GM20431 (cell line): ENCODE data around the gene TOLLIP.

ENCODE experiments used
- in situ Hi-C: fragments of 300-500 bp; cut with MseI, MboI; formaldehyde crosslinking; loops from one replicate; pipeline ENCODE4 v1.15.0; 2020; ENCODE audit warnings: low sequenced_read_pairs; ENCODE audit not compliant: unreplicated experiment

The TOLLIP gene

GRCh38 chr11:1300569-1301187 is 8.8 kb downstream of the TOLLIP start:
- in situ Hi-C loops = no loop called here

DNA sequence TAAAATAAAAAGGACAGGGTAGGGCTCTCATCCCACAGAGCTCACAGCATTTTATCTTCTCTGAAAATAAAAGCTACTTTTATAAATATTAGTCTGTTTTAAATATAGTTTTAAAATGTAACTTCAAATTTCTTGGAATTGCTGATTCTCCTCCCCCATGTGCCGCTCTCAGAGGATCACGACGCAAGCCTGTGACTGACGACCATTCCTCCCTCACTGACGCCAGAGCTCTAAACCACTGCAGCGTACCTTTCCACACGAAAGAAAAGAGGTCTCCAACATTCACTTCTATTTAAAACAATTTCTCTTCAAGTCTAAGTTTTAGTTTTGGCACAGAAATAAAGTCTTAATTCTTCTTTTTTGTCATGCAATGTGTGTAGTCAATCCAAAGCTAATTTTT is 9.3 kb downstream of the TOLLIP start:
- in situ Hi-C loops = no loop called here

GRCh38 chr11:1299621-1300020 is 9.8 kb downstream of the TOLLIP start:
- in situ Hi-C loops = no loop called here

GRCh38 chr11:1298695-1299492 is 10.5 kb downstream of the TOLLIP start:
- in situ Hi-C loops = no loop called here

DNA sequence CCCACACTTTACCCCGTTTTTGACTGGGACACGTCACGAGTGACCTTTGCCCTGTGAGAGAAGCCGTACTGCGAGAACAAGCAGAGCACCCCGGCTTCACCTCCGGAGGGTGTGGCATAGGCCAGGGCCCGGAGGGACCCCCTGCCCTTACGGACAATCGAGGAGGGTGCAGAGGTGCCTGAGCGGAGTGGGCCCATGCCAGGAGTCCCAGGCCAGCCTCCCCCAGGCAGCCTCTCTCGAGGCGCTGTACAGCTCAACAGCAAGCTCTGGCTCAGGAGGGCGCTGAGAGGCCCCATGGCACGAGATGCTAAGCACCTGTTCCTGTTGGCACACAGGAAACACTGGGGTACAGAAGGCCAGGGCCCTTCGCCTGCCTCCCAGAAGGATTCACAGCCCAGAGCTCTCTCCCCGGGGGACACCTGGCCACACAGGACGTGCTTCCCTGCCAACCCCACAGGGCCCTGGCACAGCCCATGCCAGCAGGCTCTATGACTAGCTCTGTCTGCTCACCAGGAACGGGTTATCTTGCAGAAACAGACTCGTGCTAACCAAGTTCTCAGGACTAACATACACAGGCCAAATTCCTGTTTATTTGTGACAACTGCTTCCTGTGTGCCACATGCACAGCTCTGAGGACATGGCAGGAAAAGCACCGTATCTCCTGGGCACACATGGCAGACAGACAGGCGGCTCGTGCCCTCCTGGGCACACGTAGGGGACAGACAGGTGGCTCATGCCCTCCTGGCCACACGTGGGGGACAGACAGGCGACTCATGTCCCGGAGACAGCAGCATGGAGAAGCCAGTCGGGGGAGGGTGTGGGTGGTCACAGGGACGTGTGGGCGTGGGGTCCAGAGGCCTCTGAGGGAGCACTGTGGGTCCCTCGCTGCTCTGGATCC is 11.6 kb downstream of the TOLLIP start:
- in situ Hi-C loops = no loop called here

DNA sequence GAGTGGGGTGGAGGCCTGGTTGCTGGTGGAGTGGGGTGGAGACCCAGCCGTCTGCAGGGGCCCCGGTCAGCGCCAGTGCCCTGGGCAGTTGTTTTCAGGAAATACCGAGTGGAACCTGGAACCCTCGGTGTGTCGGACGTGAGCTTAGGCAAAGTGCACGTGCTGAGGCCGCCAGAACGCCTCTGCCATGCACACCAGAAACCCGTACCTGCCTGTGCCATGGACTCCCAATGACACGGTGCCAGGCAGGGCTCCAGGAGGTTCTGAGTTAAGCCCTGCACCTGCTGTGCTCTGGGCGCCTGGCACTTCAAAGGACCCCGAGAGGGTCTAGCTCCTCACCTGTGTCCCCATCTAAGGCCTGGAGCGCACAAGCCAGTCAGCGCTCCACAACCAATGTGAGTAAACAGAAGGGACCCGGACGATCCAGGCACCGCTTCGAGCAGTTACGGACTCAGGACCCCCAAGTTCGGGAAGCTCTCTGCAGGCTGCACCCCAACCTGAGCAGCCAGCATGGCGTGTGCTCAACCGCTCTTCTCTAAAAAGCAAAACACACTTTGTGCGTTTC is 12.3 kb downstream of the TOLLIP start:
- in situ Hi-C loops = no loop called here

DNA sequence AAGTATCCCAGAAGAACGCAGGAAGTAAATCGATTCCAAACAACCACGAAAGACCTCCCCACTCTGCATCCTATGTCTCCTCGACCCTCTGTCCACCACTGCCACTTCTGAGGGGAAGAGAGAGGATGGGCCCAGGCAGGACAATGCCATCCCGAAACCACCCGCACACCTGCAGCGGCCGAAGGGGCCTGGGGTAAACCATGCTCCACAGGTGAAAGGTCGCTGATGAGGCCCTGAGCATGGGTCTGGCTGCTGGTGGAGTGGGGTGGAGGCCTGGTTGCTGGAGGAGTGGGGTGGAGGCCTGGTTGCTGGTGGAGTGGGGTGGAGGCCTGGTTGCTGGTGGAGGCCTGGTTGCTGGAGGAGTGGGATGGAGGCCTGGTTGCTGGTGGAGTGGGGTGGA is 13.1 kb downstream of the TOLLIP start:
- in situ Hi-C loops = no loop called here

DNA sequence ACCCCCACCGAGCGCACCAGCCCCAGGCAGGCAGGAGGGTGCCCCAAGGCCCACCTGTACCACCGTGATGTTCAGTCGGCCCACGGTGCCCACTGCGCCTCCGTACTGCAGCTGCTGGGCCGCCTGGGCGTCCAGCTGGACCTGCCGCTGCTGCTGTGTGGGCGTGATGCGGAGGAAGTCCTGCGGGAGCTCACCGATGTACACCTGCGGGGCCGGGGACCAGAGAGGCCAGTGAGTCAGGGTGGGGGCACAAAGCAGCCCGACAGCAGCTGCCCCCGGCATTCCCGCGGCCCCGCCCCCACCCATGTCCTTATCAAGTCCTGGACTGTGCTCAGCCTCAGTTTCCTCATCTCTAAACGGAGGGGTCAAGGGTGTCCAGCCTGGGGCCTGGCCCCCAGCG is 13.8 kb downstream of the TOLLIP start:
- in situ Hi-C loops = no loop called here

DNA sequence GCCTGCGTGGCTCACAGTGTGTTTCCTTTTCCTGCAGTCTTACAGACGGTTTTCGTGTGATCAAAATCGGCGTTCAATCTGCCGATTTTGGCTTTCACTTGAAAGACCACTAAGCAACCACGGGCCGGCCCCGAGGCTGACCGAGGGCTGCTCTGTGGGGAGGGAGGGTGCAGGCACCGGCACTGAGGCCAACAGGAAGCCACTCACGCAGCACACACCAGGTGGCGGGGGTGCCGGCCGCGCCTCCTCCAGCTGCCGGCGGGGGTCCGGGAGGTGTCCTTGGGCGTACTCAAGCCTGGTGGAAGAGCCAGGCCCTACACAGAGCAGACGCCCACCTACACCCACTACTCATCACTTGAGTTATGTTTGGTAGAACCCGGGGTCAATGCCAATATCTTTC is 14.3 kb downstream of the TOLLIP start:
- in situ Hi-C loops = no loop called here

- in situ Hi-C loops = no loop called here
These were observed 15.8 kb downstream of the TOLLIP start for GRCh38 chr11:1293619-1294015.

DNA sequence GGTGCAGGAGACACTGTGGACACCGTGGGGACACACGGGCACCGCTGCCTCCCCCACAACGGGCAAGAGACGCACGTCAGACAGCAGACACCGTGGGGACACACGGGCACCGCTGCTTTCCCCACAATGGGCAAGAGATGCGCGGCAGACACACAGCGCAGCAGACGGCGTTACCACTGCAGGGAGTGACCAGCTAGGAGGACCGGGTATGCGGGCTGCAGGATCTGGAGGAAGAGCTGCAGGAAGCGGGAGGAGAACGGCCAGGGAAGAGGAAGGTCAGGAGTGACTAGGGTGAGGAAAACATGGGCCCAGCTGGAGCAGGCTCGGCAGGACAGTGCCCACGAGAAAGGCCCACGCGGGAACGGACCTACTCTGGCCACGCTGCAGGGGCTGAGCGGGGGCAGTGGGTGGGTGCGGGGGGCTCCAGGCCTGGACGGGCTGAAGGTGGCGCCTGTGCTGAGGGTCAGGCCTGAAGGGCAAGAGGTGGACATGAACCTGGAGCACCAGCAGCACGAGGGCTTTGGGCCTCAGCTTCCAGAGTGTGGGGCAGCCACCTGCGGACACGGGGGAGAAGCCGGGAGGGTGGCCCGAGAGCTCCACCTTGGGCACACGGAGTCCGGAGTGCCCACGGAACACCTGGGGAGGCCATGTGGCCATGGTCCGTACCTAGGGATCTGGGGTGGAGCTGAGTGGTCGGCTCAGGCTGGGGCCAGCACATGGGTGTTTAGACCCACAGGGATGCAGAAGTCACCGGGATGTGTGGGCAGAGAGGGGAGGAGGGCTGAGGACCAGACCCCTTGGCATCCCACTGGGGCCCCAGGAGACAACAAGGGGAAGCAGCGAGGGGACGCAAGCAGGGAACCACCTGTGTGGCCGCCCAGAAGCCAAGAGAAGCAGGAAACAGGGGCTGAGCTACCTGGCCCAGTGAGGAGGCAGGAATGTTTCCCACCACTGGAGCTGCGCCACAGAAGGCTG is 16.5 kb downstream of the TOLLIP start:
- in situ Hi-C loops = no loop called here

DNA sequence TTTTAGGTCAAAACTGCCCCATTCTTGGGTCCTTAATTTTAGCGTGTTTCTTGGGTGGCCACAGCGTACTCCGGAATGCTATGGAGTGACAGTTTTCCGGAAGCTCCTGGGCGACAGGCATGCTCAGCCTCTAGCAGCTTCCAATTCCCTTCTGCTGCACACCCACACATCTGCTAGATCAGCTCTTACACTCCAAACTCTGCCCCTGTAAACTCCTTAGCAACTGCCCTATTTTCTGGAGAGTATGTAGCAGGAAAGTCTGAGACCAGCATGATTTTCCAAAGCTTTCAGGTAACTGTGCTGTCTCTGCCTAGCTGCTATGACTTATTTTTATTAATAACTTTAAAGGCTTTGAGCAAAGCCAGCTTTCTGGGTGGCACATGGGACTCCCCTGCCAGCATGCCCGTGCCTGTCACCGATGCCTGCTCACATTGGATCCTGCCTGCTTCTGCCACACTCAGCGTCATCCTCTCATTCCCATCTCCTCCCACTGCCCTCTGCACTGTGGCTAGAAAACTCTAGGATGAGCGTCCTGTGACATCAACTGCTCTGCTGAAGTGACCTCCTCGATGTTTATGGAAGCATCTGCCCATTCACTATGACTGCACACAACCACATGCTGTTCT is 17.3 kb downstream of the TOLLIP start:
- in situ Hi-C loops = no loop called here

- in situ Hi-C loops = no loop called here
These were observed 18.0 kb downstream of the TOLLIP start for GRCh38 chr11:1291295-1292017.

DNA sequence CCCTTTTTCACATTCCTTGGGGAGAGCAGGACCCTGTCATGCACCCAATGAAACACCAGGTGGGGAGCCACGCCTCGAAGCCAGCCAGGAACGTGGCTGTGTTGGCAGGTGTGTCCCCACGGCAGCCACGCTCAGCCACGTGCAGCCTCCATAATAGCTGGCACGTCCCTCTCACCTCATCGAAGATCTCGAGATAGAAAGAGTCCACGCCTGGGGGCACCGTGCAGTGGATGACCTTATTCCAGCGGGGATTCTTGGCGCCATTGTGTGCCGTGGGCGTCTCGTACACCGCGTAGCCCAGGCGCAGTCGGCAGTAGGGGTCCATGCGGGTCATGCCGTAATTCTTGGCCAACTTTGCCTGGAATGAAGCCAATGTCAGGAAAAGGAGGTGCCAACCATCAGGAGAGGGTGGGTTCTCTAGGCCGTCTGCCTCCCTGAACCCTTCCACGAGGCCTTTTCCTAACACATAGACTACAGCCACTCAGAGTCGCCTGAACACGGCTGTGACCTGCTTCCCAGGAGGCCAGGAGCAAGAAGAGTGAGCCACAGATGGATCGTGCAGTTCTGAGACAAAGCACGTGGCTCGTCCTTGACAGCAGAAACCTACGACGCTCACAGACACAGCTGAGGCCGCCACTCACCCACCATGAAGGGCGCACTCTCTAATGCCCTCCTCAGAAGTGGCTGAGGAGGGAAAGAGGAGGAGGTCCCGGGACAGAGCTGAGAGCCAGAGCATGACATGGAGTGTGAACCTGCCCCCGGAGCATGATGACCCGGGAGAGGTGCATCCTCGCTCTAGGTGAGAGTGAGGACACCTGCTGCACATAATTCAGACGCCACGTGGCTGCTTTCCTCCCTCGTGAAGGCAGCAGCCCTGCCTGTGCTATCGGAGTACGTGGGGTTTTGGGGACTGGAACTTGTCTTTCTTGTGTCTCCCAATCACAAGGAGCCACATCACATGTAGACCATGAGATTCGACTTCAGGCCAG is 19.1 kb downstream of the TOLLIP start:
- in situ Hi-C loops = no loop called here

DNA sequence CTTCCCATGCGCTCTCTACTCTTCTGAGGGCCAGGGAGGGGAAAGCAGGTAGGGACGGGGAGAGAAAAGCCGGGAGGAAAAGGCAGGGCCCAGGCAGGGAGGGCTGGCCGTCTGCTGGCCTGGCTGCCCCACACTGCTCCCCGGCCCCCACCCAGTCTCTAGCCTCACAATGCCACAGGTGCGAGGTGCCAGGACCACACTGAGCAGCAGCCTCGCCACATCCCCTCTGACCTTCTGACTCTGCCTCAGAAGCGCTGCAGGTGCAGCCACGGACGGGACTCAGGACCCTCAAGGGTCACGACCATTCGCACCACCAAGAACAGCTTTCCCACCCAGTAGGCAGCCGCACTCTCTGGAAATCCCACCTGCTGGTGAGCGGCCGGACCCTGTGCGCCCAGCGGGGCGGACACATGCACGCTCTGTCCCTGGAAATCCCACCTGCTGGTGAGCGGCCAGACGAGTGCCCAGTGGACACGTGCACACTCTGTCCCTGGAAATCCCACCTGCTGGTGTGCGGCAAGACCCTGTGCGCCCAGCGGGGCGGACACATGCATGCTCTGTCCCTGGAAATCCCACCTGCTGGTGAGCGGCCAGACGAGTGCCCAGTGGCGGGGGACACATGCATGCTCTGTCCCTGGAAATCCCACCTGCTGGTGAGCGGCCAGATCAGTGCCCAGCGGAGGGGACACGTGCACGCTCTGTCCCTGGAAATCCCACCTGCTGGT is 20.1 kb downstream of the TOLLIP start:
- in situ Hi-C loops = no loop called here

DNA sequence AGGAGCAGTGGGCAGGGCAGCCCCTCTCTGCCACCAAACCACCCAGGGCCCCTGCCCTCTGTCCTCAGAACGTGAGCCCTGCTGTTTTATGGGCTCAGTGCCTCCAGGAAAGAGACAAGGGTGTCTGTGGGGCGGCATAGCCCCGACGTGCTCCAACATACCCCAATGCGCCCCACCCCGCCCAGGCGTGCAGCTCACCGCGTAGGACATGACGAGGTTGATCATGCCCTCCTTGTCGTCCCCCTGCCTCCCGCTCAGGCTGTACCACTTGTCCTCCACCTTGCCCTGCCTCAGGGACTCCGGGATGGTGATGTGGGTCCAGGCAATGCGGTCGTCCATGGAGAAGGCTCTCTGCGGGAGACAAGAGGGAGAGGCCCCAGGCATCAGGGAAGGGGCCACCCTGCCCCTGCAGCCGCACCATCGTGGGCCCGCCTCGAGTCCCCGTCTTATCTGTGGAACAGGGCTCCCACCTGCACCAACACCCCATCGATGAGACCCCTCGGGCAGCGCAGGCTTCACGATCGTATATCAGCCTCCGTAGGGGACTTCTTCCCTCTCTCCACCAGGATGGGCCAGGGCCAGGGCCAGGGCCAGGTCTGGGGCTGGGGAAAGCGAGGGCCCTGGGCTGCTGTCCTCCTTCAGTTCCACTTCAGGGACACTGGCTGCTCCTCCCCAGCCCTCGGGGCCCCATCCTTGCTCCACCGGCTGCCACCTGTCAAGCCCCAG is 20.8 kb downstream of the TOLLIP start:
- in situ Hi-C loops = no loop called here
